ENCODE measurements around the gene PCBP3. TPM values are rescaled to one million over a fixed set of nuclear protein-coding genes. Genes with fewer than 3 reads are reported as not detected.
"Not testable (repeated sequence)": the region's sequence is repeated elsewhere in the genome, so short reads cannot be mapped to it uniquely, and the experiment has no call there.

Gene PCBP3
- total RNA-seq, 1 donor from 2014 or later = not detected

DNA sequence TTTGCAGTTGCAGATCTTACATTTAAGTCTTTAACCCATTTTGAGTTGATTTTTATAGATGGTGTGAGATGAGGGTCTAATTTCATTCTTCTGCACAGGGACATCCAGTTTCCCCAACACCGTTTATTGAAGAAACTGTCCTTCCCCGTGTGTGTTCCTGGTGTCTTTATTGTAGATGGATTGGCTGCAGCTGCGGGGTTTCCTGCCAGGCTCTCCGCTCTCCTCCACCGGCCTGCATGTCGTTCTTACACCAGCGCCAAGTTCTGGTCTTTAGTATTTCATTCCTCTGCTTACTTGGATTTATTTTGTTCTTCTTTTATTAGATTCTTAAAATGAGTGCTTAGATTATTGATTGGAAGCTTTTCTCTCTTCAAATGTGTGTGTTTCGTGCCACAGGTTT lies 239.1 kb downstream of the PCBP3 start:
- no peak for DNase-seq

GRCh38 chr21:45883090-45883489 lies 239.6 kb downstream of the PCBP3 start:
- DNase-seq = no peak

DNA sequence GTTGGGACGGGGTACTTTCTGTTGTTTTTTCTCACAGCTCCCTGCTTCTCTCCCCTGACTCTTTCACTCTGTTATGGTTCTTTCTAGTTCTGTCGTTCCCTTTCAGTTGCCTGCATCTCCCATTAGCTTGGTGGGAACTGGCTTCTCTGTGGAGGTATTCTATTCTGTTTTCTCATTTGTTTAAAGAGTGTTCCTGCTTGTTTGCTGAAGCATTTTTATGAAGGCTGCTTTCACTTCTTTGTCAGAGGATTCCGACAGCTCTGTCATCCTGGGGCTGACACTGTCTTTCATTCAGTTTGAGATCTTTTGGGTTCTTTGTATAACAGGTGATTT lies 242.0 kb downstream of the PCBP3 start:
- DNase-seq = no peak

DNA sequence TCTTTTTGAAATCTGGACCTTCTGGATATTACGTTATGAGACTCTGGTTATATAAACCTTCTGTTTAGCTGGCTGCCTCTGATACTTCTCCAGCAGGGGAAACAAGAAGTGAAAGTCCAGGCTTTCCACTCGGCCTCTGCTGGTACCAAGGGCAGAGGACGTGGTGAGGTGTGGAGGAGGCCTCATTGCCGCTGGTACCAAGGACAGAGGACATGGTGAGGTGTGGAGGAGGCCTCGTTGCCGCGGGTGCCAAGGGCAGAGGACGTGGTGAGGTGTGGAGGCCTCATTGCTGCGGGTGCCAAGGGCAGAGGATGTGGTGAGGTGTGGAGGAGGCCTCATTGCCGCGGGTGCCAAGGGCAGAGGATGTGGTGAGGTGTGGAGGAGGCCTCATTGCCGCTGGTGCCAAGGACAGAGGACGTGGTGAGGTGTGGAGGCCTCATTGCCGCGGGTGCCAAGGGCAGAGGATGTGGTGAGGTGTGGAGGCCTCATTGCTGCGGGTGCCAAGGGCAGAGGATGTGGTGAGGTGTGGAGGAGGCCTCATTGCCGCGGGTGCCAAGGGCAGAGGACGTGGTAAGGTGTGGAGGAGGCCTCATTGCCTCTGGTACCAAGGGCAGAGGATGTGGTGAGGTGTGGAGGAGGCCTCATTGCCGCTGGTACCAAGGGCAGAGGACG lies 242.5 kb downstream of the PCBP3 start:
- DNase-seq = not testable (repeated sequence)

DNA sequence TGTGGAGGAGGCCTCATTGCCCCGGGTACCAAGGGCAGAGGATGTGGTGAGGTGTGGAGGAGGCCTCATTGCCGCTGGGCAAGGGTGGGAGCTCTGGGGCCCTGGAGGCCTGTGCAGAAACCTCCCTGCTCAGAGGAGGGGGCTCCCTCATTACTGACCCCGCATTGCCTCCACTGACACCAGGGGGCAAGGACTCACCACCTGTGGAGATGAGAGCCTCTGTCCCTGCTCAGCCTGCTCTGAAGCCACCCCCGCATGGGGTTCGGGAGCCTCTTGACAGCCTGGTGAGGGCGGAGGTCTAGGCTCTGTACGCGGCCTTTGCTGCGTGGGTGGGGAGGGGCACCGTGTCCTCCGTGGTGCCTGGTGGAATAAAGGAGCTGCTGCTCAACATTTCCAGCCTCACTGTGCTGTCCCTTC lies 243.1 kb downstream of the PCBP3 start:
- no peak for DNase-seq

GRCh38 chr21:45887120-45887611 lies 243.6 kb downstream of the PCBP3 start:
- DNase-seq = no peak

DNA sequence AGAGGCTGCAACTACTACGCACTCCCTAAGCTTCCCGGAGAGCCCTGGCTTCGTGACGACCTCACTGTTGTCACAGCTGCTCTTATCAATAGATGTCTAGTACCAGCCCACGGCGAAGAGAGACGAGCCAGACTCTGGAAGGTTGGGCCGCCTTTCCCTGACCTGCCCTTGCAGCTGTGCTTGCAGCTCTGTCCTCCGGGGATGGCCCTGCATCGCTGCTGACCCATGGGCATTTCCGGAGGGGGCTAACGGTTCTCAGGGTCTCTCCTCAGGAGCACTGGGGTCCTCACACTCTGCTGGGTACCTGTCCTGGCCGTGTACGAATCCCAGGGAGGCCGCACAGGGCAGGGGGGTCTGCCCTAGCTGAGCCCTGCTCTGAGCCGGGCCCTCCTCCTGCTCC lies 244.3 kb downstream of the PCBP3 start:
- DNase-seq = no peak

- DNase-seq = no peak
Observed at GRCh38 chr21:45888386-45889009, 245.0 kb downstream of the PCBP3 start.

DNA sequence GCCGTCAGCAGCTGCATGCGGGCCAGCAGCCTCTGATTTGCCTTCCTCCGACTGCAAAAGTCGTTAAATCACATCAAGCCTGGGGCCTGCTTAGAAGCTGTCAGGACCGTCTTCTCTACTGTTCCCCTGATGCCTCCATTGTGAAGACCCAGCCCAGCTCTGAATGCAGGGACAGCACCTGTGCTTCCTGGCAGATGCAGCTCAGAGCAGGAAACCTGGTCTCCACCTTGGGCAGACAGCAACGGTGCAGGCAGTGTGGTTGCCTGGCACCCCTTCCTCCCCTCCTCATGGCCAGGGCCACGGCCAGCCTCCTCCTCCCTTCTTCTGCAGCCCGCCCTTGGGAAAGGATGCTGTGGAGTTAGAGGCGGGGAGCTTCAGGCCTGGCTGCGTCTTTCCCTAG lies 245.7 kb downstream of the PCBP3 start:
- no peak for DNase-seq

DNA sequence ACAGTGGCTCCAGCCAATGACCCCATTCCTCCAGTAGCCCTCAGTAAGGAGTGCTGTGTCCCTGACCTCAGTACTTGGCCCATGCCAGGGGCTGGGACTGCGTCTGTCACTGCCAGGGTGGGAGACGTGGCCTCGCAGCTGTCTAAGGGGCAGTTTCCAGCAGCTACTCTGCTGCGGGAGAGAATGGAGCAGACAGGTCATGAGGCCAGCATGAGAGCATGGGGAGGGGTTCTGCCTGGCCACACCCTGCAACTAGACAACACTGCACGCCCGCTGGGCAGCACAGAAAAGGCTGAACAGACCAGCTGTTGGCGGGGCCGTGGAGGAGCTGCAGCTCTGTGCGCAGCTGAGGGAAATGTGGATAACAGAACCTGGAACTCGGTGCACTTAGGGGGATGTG lies 246.4 kb downstream of the PCBP3 start:
- DNase-seq = no peak

DNA sequence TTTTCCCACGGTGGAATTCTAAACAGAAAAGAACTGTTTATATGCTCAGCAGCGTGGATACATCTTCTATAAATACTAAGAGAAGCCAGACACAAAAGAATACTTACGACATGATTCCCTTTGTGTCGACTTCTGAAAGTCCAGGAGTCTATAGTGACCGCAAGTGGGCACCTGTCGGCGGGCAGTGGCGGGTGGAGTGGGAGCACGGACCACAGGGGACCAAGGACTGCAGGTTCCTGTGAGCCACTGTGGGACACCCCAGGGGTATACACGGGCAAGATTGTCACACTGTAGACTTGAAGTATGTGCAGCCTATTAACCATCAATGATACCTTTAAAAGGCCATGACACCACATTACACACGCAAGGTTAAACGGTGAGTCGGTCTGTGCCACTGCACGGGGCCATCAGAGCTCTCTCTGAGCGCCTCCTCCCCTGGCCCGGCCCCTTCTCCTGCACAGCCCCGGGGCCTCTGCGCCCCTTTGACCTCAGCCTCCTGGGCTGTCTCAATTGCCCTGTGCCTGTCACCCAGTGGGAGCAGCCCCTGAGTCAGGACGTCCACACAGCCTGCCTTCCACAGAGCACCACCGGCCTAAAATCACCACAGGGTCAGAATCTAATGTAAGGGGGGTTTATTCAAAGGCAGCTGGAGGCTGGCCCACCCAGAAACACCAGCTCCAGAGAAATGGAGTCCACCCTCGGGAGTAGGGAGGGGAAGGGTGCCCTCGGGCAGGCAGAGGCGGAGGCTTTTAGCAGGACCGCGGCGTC lies 248.0 kb downstream of the PCBP3 start:
- DNase-seq = no peak

GRCh38 chr21:45892156-45892915 lies 248.8 kb downstream of the PCBP3 start:
- no peak for DNase-seq

DNA sequence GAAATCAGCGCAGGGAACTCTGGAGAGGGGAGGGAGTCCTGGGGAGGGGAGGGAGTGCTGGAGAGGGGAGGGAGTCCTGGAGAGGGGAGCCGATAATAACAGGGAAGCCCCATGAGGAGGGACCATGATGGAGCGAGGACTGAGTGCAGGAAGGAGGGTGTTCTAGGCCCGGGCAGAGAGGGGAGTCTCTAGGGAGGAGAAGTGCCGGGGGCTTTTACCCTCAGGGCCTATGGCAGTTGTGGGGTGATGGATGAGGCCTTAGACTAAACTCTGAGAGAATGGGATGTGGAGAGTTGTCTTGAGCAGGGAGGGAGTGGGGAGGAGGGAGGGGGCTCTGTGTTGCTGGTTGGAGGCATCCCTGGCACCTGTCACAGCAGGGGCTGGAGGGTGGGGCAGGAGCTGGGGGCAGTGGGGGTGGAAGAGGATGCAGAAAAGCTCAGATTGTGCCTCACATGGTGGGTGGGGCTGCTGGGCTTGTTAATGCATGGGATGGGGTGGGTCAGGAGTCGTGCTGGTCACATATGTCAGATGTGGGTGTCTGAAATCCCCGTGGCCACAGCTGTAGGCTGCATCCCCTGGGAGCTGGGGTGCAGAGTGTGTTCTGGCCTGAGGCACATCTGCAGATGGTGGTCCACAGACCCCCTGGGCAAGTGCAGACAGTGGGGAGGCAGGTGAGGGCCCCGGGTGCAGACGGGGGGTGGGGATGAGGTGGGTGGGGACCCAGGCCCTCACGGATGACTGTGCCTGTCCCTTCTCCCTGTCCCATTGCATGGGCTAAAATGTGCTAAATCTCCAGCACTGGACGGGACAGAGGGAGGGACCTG lies 249.6 kb downstream of the PCBP3 start:
- DNase-seq = no peak

- no peak for DNase-seq
Observed at GRCh38 chr21:45893740-45894449, 250.4 kb downstream of the PCBP3 start.

GRCh38 chr21:45894450-45894825 lies 250.9 kb downstream of the PCBP3 start:
- no peak for DNase-seq

DNA sequence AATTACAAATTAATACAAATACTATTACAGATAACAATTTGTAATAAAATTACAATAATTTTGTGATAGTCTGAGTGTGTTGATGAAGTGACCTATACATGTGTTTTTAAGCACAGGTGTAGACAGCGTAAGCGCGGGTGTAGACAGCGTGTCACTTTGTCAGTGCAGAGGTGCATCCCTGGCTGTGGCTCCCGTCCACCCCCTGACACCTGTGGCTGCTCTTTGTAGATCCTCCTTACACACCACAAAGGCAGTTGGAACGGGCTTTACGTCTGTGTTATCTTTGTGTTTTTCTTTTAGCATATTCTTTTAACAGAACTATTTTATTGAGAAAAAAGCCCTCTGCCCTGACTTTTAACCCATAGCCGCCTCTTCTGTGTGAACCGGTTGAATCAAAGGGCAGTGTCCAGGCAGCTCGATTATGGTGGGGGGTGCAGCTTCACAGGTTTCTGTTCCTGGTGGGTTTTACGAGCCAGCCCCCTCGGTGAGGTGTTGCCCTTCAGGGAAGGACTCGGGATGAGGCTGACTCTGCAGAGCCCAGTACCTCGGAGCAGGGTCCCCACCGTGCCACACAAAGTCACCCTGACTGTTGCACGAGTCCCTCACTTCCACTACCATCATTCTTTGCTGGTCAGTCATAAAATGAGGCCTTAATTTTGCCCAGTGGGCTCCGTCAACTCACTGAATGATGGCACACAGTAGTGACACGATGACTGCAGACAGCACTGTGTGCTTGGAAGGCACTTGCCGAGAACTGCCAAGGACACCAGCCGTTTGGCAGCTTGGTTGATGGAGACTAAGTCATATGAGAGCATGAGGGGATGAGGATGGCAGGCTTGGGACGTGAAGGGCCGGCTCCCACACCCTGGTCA lies 251.6 kb downstream of the PCBP3 start:
- no peak for DNase-seq

GRCh38 chr21:45895778-45896370 lies 252.3 kb downstream of the PCBP3 start:
- no peak for DNase-seq

GRCh38 chr21:45896431-45896830 lies 252.9 kb downstream of the PCBP3 start:
- not testable (repeated sequence) for DNase-seq

GRCh38 chr21:45897191-45898027 lies 253.9 kb downstream of the PCBP3 start:
- no peak for DNase-seq
